B cell (primary cell): ENCODE data around the gene PNLDC1. TPM values are rescaled to one million over a fixed set of nuclear protein-coding genes. Genes with fewer than 3 reads are reported as not detected.
A peak's percentile ranks its signal among the peaks of the same experiment; 100 is the strongest.

ENCODE experiments used
- ATAC-seq: fragments of 200-7000 bp; cut with Tn5 transposase; one replicate; pipeline ENCODE4 v1.10.0; 2021; ENCODE audit warnings: low read depth, mild to moderate bottlenecking, moderate number of reproducible peaks, moderate library complexity
- CTCF ChIA-PET: fragments of 350-600 bp; sonication (Branson Sonifier 250); formaldehyde crosslinking; loops from one replicate; lab custom pipeline; 2021; ENCODE audit warnings: antibody characterized with exemption, inconsistent platforms; lab: Charles Lee
- POLR2A ChIA-PET: fragments of 350-600 bp; sonication (Branson Sonifier 250); formaldehyde crosslinking; loops from one replicate; lab custom pipeline; 2021; ENCODE audit warnings: antibody characterized with exemption; lab: Charles Lee
- DNase-seq: peaks from one replicate; pipeline ENCODE4 v3.0.0; 2013
- H2AFZ ChIP-seq: 2 replicates; pipeline ENCODE4 v1.6.1; 2012; ENCODE audit warnings: mild to moderate bottlenecking, low read depth, low read length; ENCODE audit not compliant: insufficient read depth, poor library complexity, severe bottlenecking
- H3K27ac ChIP-seq, 2 donors: 1 replicate in 1 of 2; 2 replicates in 1 of 2; pipeline ENCODE4 v1.5.1; 2012 to 2013; ENCODE audit warnings: low read length in 2 of 2, mild to moderate bottlenecking in 2 of 2, moderate library complexity in 1 of 2
- H3K27me3 ChIP-seq, 4 experiments: fragments of 200-600 bp in 1 of 4; sonication (generic) in 1 of 4; replicated peaks in 1 of 4; 1 replicate in 2 of 4; 2 replicates in 2 of 4; pipeline versions ENCODE4 v1.6.1 to v1.7.0; 2013 to 2016; ENCODE audit warnings: low read length in 3 of 4, mild to moderate bottlenecking in 2 of 4, mixed read lengths in 1 of 4, moderate library complexity in 1 of 4; ENCODE audit not compliant: insufficient read depth in 4 of 4, control insufficient read depth in 3 of 4; ENCODE audit errors: control extremely low read depth in 1 of 4
- H3K36me3 ChIP-seq, 2 experiments: replicated peaks in 1 of 2; 1 replicate in 1 of 2; 2 replicates in 1 of 2; pipeline versions ENCODE4 v1.6.1 to v1.7.1; 2013; ENCODE audit warnings: low read length in 1 of 2; ENCODE audit not compliant: insufficient read depth in 2 of 2, control insufficient read depth in 1 of 2; ENCODE audit errors: control extremely low read depth in 1 of 2, extremely low read depth in 1 of 2
- H3K4me1 ChIP-seq, 2 donors: fragments of 200-600 bp in 1 of 2; sonication (generic) in 1 of 2; 1 replicate in 1 of 2; 2 replicates in 1 of 2; pipeline versions ENCODE4 v1.5.1 to v1.6.1; 2013 to 2017; ENCODE audit warnings: low read length in 2 of 2; ENCODE audit not compliant: control insufficient read depth in 2 of 2, insufficient read depth in 2 of 2
- H3K4me2 ChIP-seq: replicated peaks from 2 replicates; pipeline ENCODE3; 2012; ENCODE audit warnings: mild to moderate bottlenecking, low read depth, low read length; ENCODE audit not compliant: poor library complexity, severe bottlenecking
- H3K4me3 ChIP-seq, 5 experiments: fragments of 200-600 bp in 1 of 5; sonication (generic) in 1 of 5; 1 replicate in 3 of 5; 2 replicates in 2 of 5; pipeline versions ENCODE4 v1.5.1 to v1.7.0; 2011 to 2016; ENCODE audit warnings: low read length in 4 of 5, mild to moderate bottlenecking in 4 of 5, low read depth in 2 of 5, control low read depth in 1 of 5, moderate library complexity in 1 of 5; ENCODE audit not compliant: insufficient read depth in 1 of 5; ENCODE audit errors: control extremely low read depth in 1 of 5, extremely low read depth in 1 of 5
- H3K79me2 ChIP-seq: fragments of 200-600 bp; sonication (generic); one replicate; pipeline ENCODE4 v1.6.0; 2016; ENCODE audit warnings: low read length; ENCODE audit not compliant: control insufficient read depth, insufficient read depth
- H3K9ac ChIP-seq: fragments of 200-600 bp; sonication (generic); 2 replicates; pipeline ENCODE4 v1.6.1; 2017; ENCODE audit warnings: mild to moderate bottlenecking, low read length, moderate library complexity
- H3K9me3 ChIP-seq, 3 donors: one replicate each; pipeline versions ENCODE4 v1.6.1 to v1.7.1; 2013; ENCODE audit warnings: low read length in 2 of 3; ENCODE audit not compliant: control insufficient read depth in 2 of 3, insufficient read depth in 1 of 3; ENCODE audit errors: control extremely low read depth in 1 of 3
- H4K20me1 ChIP-seq: 2 replicates; pipeline ENCODE4 v1.6.0; 2012; ENCODE audit warnings: mild to moderate bottlenecking, low read length; ENCODE audit not compliant: insufficient read depth, control insufficient read depth, poor library complexity, severe bottlenecking
- H3K27ac Mint-ChIP-seq: one replicate; pipeline ENCODE4 v1.8.0; 2021; ENCODE audit warnings: mixed read lengths
- H3K27me3 Mint-ChIP-seq: one replicate; pipeline ENCODE4 v1.8.0; 2021; ENCODE audit warnings: mixed read lengths
- H3K4me1 Mint-ChIP-seq: one replicate; pipeline ENCODE4 v1.8.0; 2021; ENCODE audit warnings: mixed read lengths
- H3K4me3 Mint-ChIP-seq: one replicate; pipeline ENCODE4 v1.8.0; 2021; ENCODE audit warnings: mixed read lengths
- H3K9me3 Mint-ChIP-seq: one replicate; pipeline ENCODE4 v1.8.0; 2022; ENCODE audit warnings: mixed read lengths; ENCODE audit not compliant: insufficient read depth
- CTCF ChIP-seq: fragments of 200-600 bp; IDR thresholded peaks from one replicate; pipeline ENCODE4 v1.8.0; 2022; ENCODE audit warnings: antibody characterized with exemption, mild to moderate bottlenecking
- EZH2 ChIP-seq: IDR thresholded peaks from 2 replicates; pipeline ENCODE4 v1.6.1; 2012; ENCODE audit warnings: borderline replicate concordance, low read depth, mild to moderate bottlenecking, moderate library complexity, low read length; ENCODE audit not compliant: insufficient read depth, poor library complexity, severe bottlenecking
- WGBS: methylation state at CpG from one replicate; pipeline ENCODE4 v1.1.5; 2013; ENCODE audit warnings: missing lambda C conversion rate; ENCODE audit not compliant: insufficient coverage; 5-methylcytosine and 5-hydroxymethylcytosine counted together
- intact Hi-C: fragments of 100-400 bp; cut with micrococcal nuclease; formaldehyde crosslinking; loops from one replicate; pipeline ENCODE4 v1.10.0; 2022
- polyA plus RNA-seq: library from polyadenylated mRNA; depleted of rRNA; stranded (reverse); fragments of >200 nt; gene quantifications from 2 replicates; pipeline ENCODE4 v1.2.3, GENCODE V29; 2012
- total RNA-seq, 2 donors: library from RNA; stranded (reverse); fragments of 120-200 nt in 1 of 2; gene quantifications; 1 replicate in 1 of 2; 2 replicates in 1 of 2; pipeline versions ENCODE4 v1.2.3 to v1.2.4, GENCODE V29; 2013 to 2022

Gene PNLDC1
- total and polyA plus RNA-seq, 2 donors (not counting 1 experiment from before 2014, with no cell fraction given) = 0.13 to 0.71 TPM

DNA sequence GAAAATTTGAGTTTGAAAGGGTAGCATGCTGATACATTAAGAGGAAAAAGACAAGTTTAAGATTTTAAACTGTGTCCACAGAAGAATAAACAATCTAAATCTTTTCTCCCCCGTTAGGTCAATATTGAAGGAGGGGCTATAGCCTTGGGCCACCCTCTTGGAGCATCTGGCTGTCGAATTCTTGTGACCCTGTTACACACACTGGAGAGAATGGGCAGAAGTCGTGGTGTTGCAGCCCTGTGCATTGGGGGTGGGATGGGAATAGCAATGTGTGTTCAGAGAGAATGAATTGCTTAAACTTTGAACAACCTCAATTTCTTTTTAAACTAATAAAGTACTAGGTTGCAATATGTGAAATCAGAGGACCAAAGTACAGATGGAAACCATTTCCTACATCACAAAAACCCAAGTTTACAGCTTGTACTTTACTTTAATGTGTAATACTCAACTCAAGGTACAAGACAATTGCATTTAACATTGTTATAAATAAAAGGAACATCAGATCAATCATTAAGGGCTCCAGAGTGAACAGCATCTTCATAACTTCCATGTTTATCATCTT is 21.5 kb upstream of the PNLDC1 start:
- peaks cover 8 to 79% of the 10 kb centered on the region in 2 experiments for H3K36me3 ChIP-seq
- H2AFZ ChIP-seq = no peak overlapping the region
- H3K27ac ChIP-seq = no peak overlapping the region
- WGBS = no CpG with 5 or more reads among the region's 3 CpGs
- H3K4me3 Mint-ChIP-seq = no peak overlapping the region
- no peak overlapping the region for H3K4me2 ChIP-seq
- no peak overlapping the region for H3K27ac Mint-ChIP-seq
- no peaks in the 10 kb centered on the region for H3K9me3 ChIP-seq
- POLR2A ChIA-PET = interaction anchor here (0.7 kb wide), 1 partner anchor 85 kb away, joined by 9 read pairs; no protein-coding TSS in a partner anchor
- no peak overlapping the region for H3K4me3 ChIP-seq
- H3K27me3 Mint-ChIP-seq = no peaks in the 10 kb centered on the region
- no peaks in the 10 kb centered on the region for H3K4me1 ChIP-seq
- ATAC-seq (no peak), DNase-seq (no peak)
- intact Hi-C loops = no loop called here
- H3K9me3 Mint-ChIP-seq = no peaks in the 10 kb centered on the region
- H3K79me2 ChIP-seq = no peaks in the 10 kb centered on the region
- H3K27me3 ChIP-seq = no peaks in the 10 kb centered on the region
- peaks cover 14% of the 10 kb centered on the region for H4K20me1 ChIP-seq
- peaks cover 10% of the 10 kb centered on the region for H3K4me1 Mint-ChIP-seq
- no peak for TF ChIP-seq CTCF
- no peak for TF ChIP-seq EZH2
- CTCF ChIA-PET = no interaction called here
- no peak overlapping the region for H3K9ac ChIP-seq

GRCh38 chr6:159788276-159788675 is 11.8 kb upstream of the PNLDC1 start:
- H3K4me3 ChIP-seq = peak overlapping the region; percentile 70 to 98 (median 93)
- TF ChIP-seq EZH2 = no peak
- TF ChIP-seq CTCF = no peak
- H3K79me2 ChIP-seq = peaks cover 72% of the 10 kb centered on the region
- WGBS = 51% methylated on average over 10 of the region's 15 CpGs
- H3K9me3 ChIP-seq = no peaks in the 10 kb centered on the region
- peak overlapping the region; percentile 79 for H3K9ac ChIP-seq
- Mint-ChIP-seq H3K27ac (peak overlapping the region; percentile 95), H3K9me3 (no peaks in the 10 kb centered on the region), H3K4me3 (peak overlapping the region; percentile 100), H3K4me1 (peaks cover 46% of the 10 kb centered on the region), H3K27me3 (no peaks in the 10 kb centered on the region)
- no peak for DNase-seq
- no peak for ATAC-seq
- ChIA-PET POLR2A (interaction anchor here (0.6 to 3.0 kb wide), 2 partner anchors 27 to 718 kb away, joined by 4 to 28 read pairs; partner anchors contain the start of gene ACAT2), CTCF (no interaction called here)
- intact Hi-C loops = no loop called here
- peak overlapping the region; percentile 81 for H3K4me2 ChIP-seq
- peak overlapping the region in 1 of 2 donors; percentile 70 for H3K27ac ChIP-seq
- H3K36me3 ChIP-seq = peaks cover 3 to 61% of the 10 kb centered on the region in 2 experiments
- H3K4me1 ChIP-seq = peaks cover 30 to 32% of the 10 kb centered on the region in 2 donors
- H4K20me1 ChIP-seq = peaks cover 66% of the 10 kb centered on the region
- H2AFZ ChIP-seq = peak overlapping the region; percentile 80
- no peaks in the 10 kb centered on the region for H3K27me3 ChIP-seq
